Mesendoderm (in vitro differentiated cells): ENCODE data around the gene DENND1A.

Experiments used
- DNase-seq: peaks from one replicate; pipeline ENCODE4 v3.0.0; 2013
- H2AK5ac ChIP-seq: 2 replicates; pipeline ENCODE4 v1.6.1; 2013; ENCODE audit warnings: low read length, inconsistent platforms
- H2BK120ac ChIP-seq: 2 replicates; pipeline ENCODE4 v1.6.1; 2013; ENCODE audit warnings: low read depth, mild to moderate bottlenecking, low read length, moderate library complexity, mixed read lengths
- H2BK15ac ChIP-seq: replicated peaks from 2 replicates; pipeline ENCODE4 v1.6.1; 2013; ENCODE audit warnings: low read depth, mild to moderate bottlenecking, moderate library complexity
- H2BK5ac ChIP-seq: 2 replicates; pipeline ENCODE4 v1.6.1; 2013; ENCODE audit warnings: low read length, inconsistent platforms
- H3K18ac ChIP-seq: 2 replicates; pipeline ENCODE4 v1.6.1; 2013; ENCODE audit warnings: mild to moderate bottlenecking, low read length, mixed read lengths
- H3K23ac ChIP-seq: one replicate; pipeline ENCODE4 v1.6.1; 2013; ENCODE audit warnings: low read length
- H3K27ac ChIP-seq: 2 replicates; pipeline ENCODE4 v1.5.1; 2013; ENCODE audit warnings: low read depth, mild to moderate bottlenecking, inconsistent platforms, low read length, moderate library complexity
- H3K27me3 ChIP-seq: 2 replicates; pipeline ENCODE4 v1.6.1; 2013; ENCODE audit warnings: low read length, control low read depth, mild to moderate bottlenecking, inconsistent platforms; ENCODE audit not compliant: insufficient read depth, poor library complexity
- H3K36me3 ChIP-seq: 2 replicates; pipeline ENCODE4 v1.6.1; 2013; ENCODE audit warnings: low read length, inconsistent platforms; ENCODE audit not compliant: control insufficient read depth, insufficient read depth
- H3K4ac ChIP-seq: one replicate; pipeline ENCODE4 v1.6.1; 2013; ENCODE audit warnings: low read depth, mild to moderate bottlenecking, low read length, moderate library complexity
- H3K4me1 ChIP-seq: 2 replicates; pipeline ENCODE4 v1.6.1; 2013; ENCODE audit warnings: low read depth, low read length, inconsistent platforms; ENCODE audit not compliant: control insufficient read depth
- H3K4me2 ChIP-seq: 2 replicates; pipeline ENCODE4 v1.6.1; 2013; ENCODE audit warnings: low read length
- H3K4me3 ChIP-seq: 2 replicates; pipeline ENCODE4 v1.5.1; 2013; ENCODE audit warnings: mild to moderate bottlenecking, low read length
- H3K56ac ChIP-seq: one replicate; pipeline ENCODE4 v1.6.1; 2013; ENCODE audit warnings: low read length
- H3K79me1 ChIP-seq: 2 replicates; pipeline ENCODE4 v1.6.1; 2013; ENCODE audit warnings: low read length, inconsistent platforms
- H3K79me2 ChIP-seq: 2 replicates; pipeline ENCODE4 v1.6.1; 2013; ENCODE audit warnings: mild to moderate bottlenecking, low read length; ENCODE audit not compliant: control insufficient read depth, insufficient read depth
- H3K9ac ChIP-seq: 2 replicates; pipeline ENCODE4 v1.6.1; 2013; ENCODE audit warnings: low read length, inconsistent platforms
- H4K5ac ChIP-seq: one replicate; pipeline ENCODE4 v1.6.1; 2013; ENCODE audit warnings: low read length
- H4K8ac ChIP-seq: one replicate; pipeline ENCODE4 v1.6.1; 2013; ENCODE audit warnings: low read depth, mild to moderate bottlenecking, control low read depth, low read length, moderate library complexity
- WGBS: extraction: QIAGEN DNeasy Blood & Tissue Kit; methylation state at CpG from one replicate; pipeline ENCODE4 v1.1.7; 2013; ENCODE audit warnings: low lambda C conversion rate, missing lambda C conversion rate; ENCODE audit not compliant: insufficient coverage; ENCODE audit errors: extremely low coverage; 5-methylcytosine and 5-hydroxymethylcytosine counted together

Gene DENND1A

GRCh38 chr9:123924727-123925126 lies 5.2 kb downstream of the DENND1A start:
- Histone ChIP-seq H2AK5ac (no peak overlapping the region), H3K4me2 (no peak overlapping the region), H2BK120ac (no peak overlapping the region), H3K4ac (no peak overlapping the region), H3K18ac (no peak overlapping the region), H3K56ac (no peak overlapping the region), H3K27me3 (no peaks in the 10 kb centered on the region), H4K8ac (no peak overlapping the region), H2BK5ac (no peak overlapping the region), H3K36me3 (no peaks in the 10 kb centered on the region), H3K79me1 (peaks cover 8% of the 10 kb centered on the region), H2BK15ac (no peak overlapping the region), H3K23ac (no peak overlapping the region), H3K4me3 (no peak overlapping the region), H4K5ac (no peak overlapping the region), H3K9ac (no peak overlapping the region), H3K4me1 (peaks cover 11% of the 10 kb centered on the region), H3K79me2 (peaks cover 4% of the 10 kb centered on the region), H3K27ac (no peak overlapping the region)
- WGBS, result no CpG with 5 or more reads among the region's 5 CpGs
- no peak for DNase-seq

- Histone ChIP-seq H3K56ac (no peak overlapping the region), H3K36me3 (no peaks in the 10 kb centered on the region), H3K27me3 (no peaks in the 10 kb centered on the region), H4K5ac (no peak overlapping the region), H4K8ac (no peak overlapping the region), H3K9ac (no peak overlapping the region), H3K4me2 (no peak overlapping the region), H3K4me1 (peaks cover 9% of the 10 kb centered on the region), H3K27ac (no peak overlapping the region), H3K4me3 (no peak overlapping the region), H3K4ac (no peak overlapping the region), H2BK5ac (no peak overlapping the region), H3K79me2 (peaks cover 4% of the 10 kb centered on the region), H2AK5ac (no peak overlapping the region), H3K18ac (no peak overlapping the region), H2BK15ac (no peak overlapping the region), H3K79me1 (peaks cover 8% of the 10 kb centered on the region), H2BK120ac (no peak overlapping the region), H3K23ac (no peak overlapping the region)
- no peak for DNase-seq
- no CpG with 5 or more reads among the region's 3 CpGs for WGBS
Observed at GRCh38 chr9:123923884-123924283, 6.0 kb downstream of the DENND1A start.

GRCh38 chr9:123923377-123923776 lies 6.5 kb downstream of the DENND1A start:
- no CpG with 5 or more reads among the region's 4 CpGs for WGBS
- no peak overlapping the region for H3K27ac ChIP-seq

GRCh38 chr9:123922911-123923310 lies 7.0 kb downstream of the DENND1A start:
- no peak overlapping the region for H2AK5ac ChIP-seq
- no peak overlapping the region for H4K8ac ChIP-seq
- no CpG with 5 or more reads among the region's 4 CpGs for WGBS
- peaks cover 5% of the 10 kb centered on the region for H3K79me1 ChIP-seq
- H3K36me3 ChIP-seq, result no peaks in the 10 kb centered on the region
- H3K23ac ChIP-seq, result no peak overlapping the region
- peaks cover 6% of the 10 kb centered on the region for H3K4me1 ChIP-seq
- no peaks in the 10 kb centered on the region for H3K27me3 ChIP-seq
- H2BK15ac ChIP-seq, result no peak overlapping the region
- no peak overlapping the region for H3K9ac ChIP-seq
- no peak for DNase-seq
- H4K5ac ChIP-seq, result no peak overlapping the region
- no peak overlapping the region for H3K4ac ChIP-seq
- no peak overlapping the region for H3K27ac ChIP-seq
- H3K18ac ChIP-seq, result no peak overlapping the region
- no peak overlapping the region for H2BK120ac ChIP-seq
- peaks cover 3% of the 10 kb centered on the region for H3K79me2 ChIP-seq
- no peak overlapping the region for H3K56ac ChIP-seq
- no peak overlapping the region for H3K4me3 ChIP-seq
- H2BK5ac ChIP-seq, result no peak overlapping the region
- no peak overlapping the region for H3K4me2 ChIP-seq

More at GRCh38 chr9:123923377-123923776, 6.5 kb downstream of the DENND1A start:
- no peak overlapping the region for H3K23ac ChIP-seq
- H3K4me1 ChIP-seq, result peaks cover 8% of the 10 kb centered on the region
- H2BK5ac ChIP-seq, result no peak overlapping the region
- DNase-seq, result no peak
- H3K4ac ChIP-seq, result no peak overlapping the region
- H3K56ac ChIP-seq, result no peak overlapping the region
- H3K9ac ChIP-seq, result no peak overlapping the region
- peaks cover 4% of the 10 kb centered on the region for H3K79me2 ChIP-seq
- H2BK15ac ChIP-seq, result no peak overlapping the region
- H3K4me2 ChIP-seq, result no peak overlapping the region
- H3K4me3 ChIP-seq, result no peak overlapping the region
- H2BK120ac ChIP-seq, result no peak overlapping the region
- H3K27me3 ChIP-seq, result no peaks in the 10 kb centered on the region
- H3K79me1 ChIP-seq, result peaks cover 8% of the 10 kb centered on the region
- H2AK5ac ChIP-seq, result no peak overlapping the region
- H3K18ac ChIP-seq, result no peak overlapping the region
- H3K36me3 ChIP-seq, result no peaks in the 10 kb centered on the region
- H4K8ac ChIP-seq, result no peak overlapping the region
- no peak overlapping the region for H4K5ac ChIP-seq

- H3K4me1 ChIP-seq, result peaks cover 3% of the 10 kb centered on the region
- WGBS, result 100% methylated on average over 2 of the region's 3 CpGs
Observed at GRCh38 chr9:123922431-123922830, 7.5 kb downstream of the DENND1A start.

GRCh38 chr9:123914517-123915196 lies 15.3 kb downstream of the DENND1A start:
- WGBS, result no CpG with 5 or more reads among the region's 3 CpGs
- no peaks in the 10 kb centered on the region for H3K27me3 ChIP-seq
- H3K4ac ChIP-seq, result no peak overlapping the region
- no peak overlapping the region for H4K5ac ChIP-seq
- H3K27ac ChIP-seq, result no peak overlapping the region
- DNase-seq, result no peak
- no peak overlapping the region for H3K9ac ChIP-seq
- H2BK120ac ChIP-seq, result no peak overlapping the region
- no peak overlapping the region for H3K23ac ChIP-seq
- H3K79me2 ChIP-seq, result no peaks in the 10 kb centered on the region
- no peak overlapping the region for H3K56ac ChIP-seq
- H3K4me3 ChIP-seq, result no peak overlapping the region
- H2BK5ac ChIP-seq, result no peak overlapping the region
- H2AK5ac ChIP-seq, result no peak overlapping the region
- no peaks in the 10 kb centered on the region for H3K4me1 ChIP-seq
- no peaks in the 10 kb centered on the region for H3K79me1 ChIP-seq
- no peaks in the 10 kb centered on the region for H3K36me3 ChIP-seq
- H3K18ac ChIP-seq, result no peak overlapping the region
- H4K8ac ChIP-seq, result no peak overlapping the region
- H2BK15ac ChIP-seq, result no peak overlapping the region
- H3K4me2 ChIP-seq, result no peak overlapping the region

More at GRCh38 chr9:123922431-123922830, 7.5 kb downstream of the DENND1A start:
- Histone ChIP-seq H3K27me3 (no peaks in the 10 kb centered on the region), H4K8ac (no peak overlapping the region), H3K27ac (no peak overlapping the region), H2BK15ac (no peak overlapping the region), H2BK120ac (no peak overlapping the region), H3K23ac (no peak overlapping the region), H3K79me2 (no peaks in the 10 kb centered on the region), H3K4me3 (no peak overlapping the region), H3K79me1 (peaks cover 2% of the 10 kb centered on the region), H2AK5ac (no peak overlapping the region), H3K56ac (no peak overlapping the region), H3K4me2 (no peak overlapping the region), H4K5ac (no peak overlapping the region), H2BK5ac (no peak overlapping the region), H3K18ac (no peak overlapping the region), H3K4ac (no peak overlapping the region), H3K36me3 (no peaks in the 10 kb centered on the region), H3K9ac (no peak overlapping the region)
- DNase-seq, result no peak
